Measurements from ENCODE around the gene WFDC12. TPM values are rescaled to one million over a fixed set of nuclear protein-coding genes. Genes with fewer than 3 reads are reported as not detected.

WFDC12 gene
- not detected in 2 replicates for total RNA-seq
- long read RNA-seq, result 0 reads

DNA sequence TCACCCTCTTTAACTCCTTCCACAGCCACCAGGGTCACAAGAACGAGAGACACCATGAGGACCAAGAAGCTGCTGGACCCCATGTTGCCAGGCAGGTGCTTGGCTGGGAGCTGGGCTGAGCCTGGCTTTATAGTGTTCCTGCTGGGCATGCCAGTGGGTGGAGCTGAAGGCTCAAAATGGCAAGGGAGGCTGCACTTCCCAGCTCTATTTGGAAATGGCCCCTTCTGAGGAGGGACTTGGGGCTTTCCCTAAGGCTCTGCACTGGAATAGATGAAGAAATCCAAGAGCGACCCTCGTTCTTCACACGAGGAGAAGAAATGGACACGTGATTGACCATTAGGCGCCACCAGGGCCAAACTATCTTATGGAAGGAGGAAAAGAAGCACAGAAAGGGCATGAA lies at the start of gene WFDC12:
WFDC12 (minus strand) TSS at position 101 of the 400 bp plus-strand sequence; CDS start at position 83, 18 bp downstream.
- Mint-ChIP-seq H3K9me3 (ENCODE audit: low read depth) (no peaks in the 10 kb centered on the region), H3K36me3 (ENCODE audit: insufficient read depth) (no peaks in the 10 kb centered on the region), H3K4me3 (ENCODE audit: low read depth) (no peak within 1 kb of the TSS), H3K27me3 (peaks cover 15% of the 10 kb centered on the region), H3K27ac (no peak within 1 kb of the TSS), H3K4me1 (ENCODE audit: low read depth) (peaks cover 2% of the 10 kb centered on the region)
- DNase-seq (ENCODE audit: low spot score, unreplicated experiment), result no peak
- TF ChIP-seq, protein P1, sequence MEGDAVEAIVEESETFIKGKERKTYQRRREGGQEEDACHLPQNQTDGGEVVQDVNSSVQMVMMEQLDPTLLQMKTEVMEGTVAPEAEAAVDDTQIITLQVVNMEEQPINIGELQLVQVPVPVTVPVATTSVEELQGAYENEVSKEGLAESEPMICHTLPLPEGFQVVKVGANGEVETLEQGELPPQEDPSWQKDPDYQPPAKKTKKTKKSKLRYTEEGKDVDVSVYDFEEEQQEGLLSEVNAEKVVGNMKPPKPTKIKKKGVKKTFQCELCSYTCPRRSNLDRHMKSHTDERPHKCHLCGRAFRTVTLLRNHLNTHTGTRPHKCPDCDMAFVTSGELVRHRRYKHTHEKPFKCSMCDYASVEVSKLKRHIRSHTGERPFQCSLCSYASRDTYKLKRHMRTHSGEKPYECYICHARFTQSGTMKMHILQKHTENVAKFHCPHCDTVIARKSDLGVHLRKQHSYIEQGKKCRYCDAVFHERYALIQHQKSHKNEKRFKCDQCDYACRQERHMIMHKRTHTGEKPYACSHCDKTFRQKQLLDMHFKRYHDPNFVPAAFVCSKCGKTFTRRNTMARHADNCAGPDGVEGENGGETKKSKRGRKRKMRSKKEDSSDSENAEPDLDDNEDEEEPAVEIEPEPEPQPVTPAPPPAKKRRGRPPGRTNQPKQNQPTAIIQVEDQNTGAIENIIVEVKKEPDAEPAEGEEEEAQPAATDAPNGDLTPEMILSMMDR (IDR thresholded peaks at IDR 0.05; ENCODE audit: unreplicated experiment), result no peak

GRCh38 chr20:45173522-45173921 lies 49.3 kb upstream of the WFDC12 start:
- Mint-ChIP-seq H3K36me3 (ENCODE audit: insufficient read depth) (no peaks in the 10 kb centered on the region), H3K4me1 (ENCODE audit: low read depth) (no peaks in the 10 kb centered on the region), H3K9me3 (ENCODE audit: low read depth) (peaks cover 11% of the 10 kb centered on the region), H3K27me3 (peaks cover 7% of the 10 kb centered on the region), H3K4me3 (ENCODE audit: low read depth) (no peak overlapping the region), H3K27ac (no peak overlapping the region)
- TF ChIP-seq, protein P1 (IDR thresholded peaks at IDR 0.05; ENCODE audit: unreplicated experiment), result no peak
- DNase-seq (ENCODE audit: low spot score, unreplicated experiment), result no peak

GRCh38 chr20:45164906-45165305 lies 40.6 kb upstream of the WFDC12 start:
- H3K27ac Mint-ChIP-seq, result no peak overlapping the region
- H3K9me3 Mint-ChIP-seq (ENCODE audit: low read depth), result peaks cover 44% of the 10 kb centered on the region
- H3K36me3 Mint-ChIP-seq (ENCODE audit: insufficient read depth), result no peaks in the 10 kb centered on the region
- TF ChIP-seq, protein P1 (IDR thresholded peaks at IDR 0.05; ENCODE audit: unreplicated experiment), result no peak
- peaks cover 4% of the 10 kb centered on the region for H3K27me3 Mint-ChIP-seq
- DNase-seq (ENCODE audit: low spot score, unreplicated experiment), result no peak
- H3K4me3 Mint-ChIP-seq (ENCODE audit: low read depth), result no peak overlapping the region
- H3K4me1 Mint-ChIP-seq (ENCODE audit: low read depth), result no peaks in the 10 kb centered on the region

GRCh38 chr20:45163083-45163803 lies 39.0 kb upstream of the WFDC12 start:
- no peaks in the 10 kb centered on the region for H3K36me3 Mint-ChIP-seq (ENCODE audit: insufficient read depth)
- TF ChIP-seq, protein P1 (IDR thresholded peaks at IDR 0.05; ENCODE audit: unreplicated experiment), result no peak
- H3K4me1 Mint-ChIP-seq (ENCODE audit: low read depth), result no peaks in the 10 kb centered on the region
- peaks cover 4% of the 10 kb centered on the region for H3K27me3 Mint-ChIP-seq
- H3K9me3 Mint-ChIP-seq (ENCODE audit: low read depth), result peaks cover 46% of the 10 kb centered on the region
- H3K27ac Mint-ChIP-seq, result no peak overlapping the region
- DNase-seq (ENCODE audit: low spot score, unreplicated experiment), result no peak
- no peak overlapping the region for H3K4me3 Mint-ChIP-seq (ENCODE audit: low read depth)

GRCh38 chr20:45157962-45158361 lies 33.7 kb upstream of the WFDC12 start:
- no peak for DNase-seq (ENCODE audit: low spot score, unreplicated experiment)
- TF ChIP-seq, protein P1 (IDR thresholded peaks at IDR 0.05; ENCODE audit: unreplicated experiment), result no peak
- H3K27ac Mint-ChIP-seq, result no peak overlapping the region
- no peaks in the 10 kb centered on the region for H3K36me3 Mint-ChIP-seq (ENCODE audit: insufficient read depth)
- H3K9me3 Mint-ChIP-seq (ENCODE audit: low read depth), result peaks cover 17% of the 10 kb centered on the region
- no peaks in the 10 kb centered on the region for H3K4me1 Mint-ChIP-seq (ENCODE audit: low read depth)
- H3K27me3 Mint-ChIP-seq, result peaks cover 5% of the 10 kb centered on the region
- no peak overlapping the region for H3K4me3 Mint-ChIP-seq (ENCODE audit: low read depth)

Measured in progenitor cell of endocrine pancreas (in vitro differentiated cells).